GM18508 (cell line): ENCODE data around the gene SLC37A1.
A peak's percentile ranks its signal among the peaks of the same experiment; 100 is the strongest.

ENCODE experiments used
- ATAC-seq: cut with Tn5 transposase; IDR thresholded peaks from one replicate; pipeline ENCODE4 v1.9.1; 2021; ENCODE audit warnings: moderate number of reproducible peaks; ENCODE audit not compliant: insufficient read depth, unreplicated experiment

Gene SLC37A1

GRCh38 chr21:42476388-42477331 is 37.0 kb upstream of the SLC37A1 start:
- no peak for ATAC-seq

GRCh38 chr21:42478504-42478903 is 35.1 kb upstream of the SLC37A1 start:
- no peak for ATAC-seq

GRCh38 chr21:42479582-42479981 is 34.1 kb upstream of the SLC37A1 start:
- ATAC-seq = no peak

GRCh38 chr21:42480736-42481135 is 32.9 kb upstream of the SLC37A1 start:
- no peak for ATAC-seq

GRCh38 chr21:42481169-42481568 is 32.5 kb upstream of the SLC37A1 start:
- no peak for ATAC-seq

DNA sequence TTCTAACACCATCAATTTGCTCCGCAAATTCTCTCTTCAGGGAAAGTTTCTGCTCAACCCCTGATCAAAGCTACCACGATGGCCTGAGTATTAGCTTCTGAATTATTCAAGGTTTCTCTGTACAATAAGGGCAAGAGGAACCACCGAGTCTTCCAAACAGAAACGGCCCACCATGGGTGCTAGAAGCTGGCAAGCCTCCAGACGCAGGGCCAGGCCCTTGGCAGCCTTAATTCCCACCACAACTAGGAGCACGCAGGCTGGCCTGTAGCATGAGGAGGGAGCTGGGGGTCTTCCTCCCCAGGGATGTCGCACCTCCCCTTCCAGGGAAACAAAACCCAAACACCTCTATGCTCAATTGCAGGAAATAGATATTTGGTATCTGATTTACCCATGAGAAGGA is 28.7 kb upstream of the SLC37A1 start:
- ATAC-seq = no peak

DNA sequence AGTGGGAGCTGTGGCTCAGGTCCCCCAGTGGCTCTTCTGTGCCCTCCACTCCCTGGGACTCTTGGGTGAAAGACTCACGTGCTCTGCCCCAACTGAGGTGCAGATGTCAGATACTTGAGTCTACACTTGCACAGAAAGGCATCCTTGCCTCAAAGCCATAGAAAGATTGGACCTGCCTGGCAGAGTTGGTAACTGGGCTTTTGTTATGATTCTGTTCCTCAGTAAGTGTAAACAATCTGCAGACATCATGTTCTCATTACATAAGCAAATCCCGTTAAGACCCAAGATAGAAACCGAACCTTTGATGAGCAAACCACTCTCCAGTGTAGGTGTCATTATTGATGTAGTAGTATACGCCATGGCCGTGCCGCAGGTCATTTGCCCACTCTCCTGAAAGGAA is 27.6 kb upstream of the SLC37A1 start:
- no peak for ATAC-seq

- no peak for ATAC-seq
Measured at GRCh38 chr21:42486531-42486930, 27.1 kb upstream of the SLC37A1 start.

DNA sequence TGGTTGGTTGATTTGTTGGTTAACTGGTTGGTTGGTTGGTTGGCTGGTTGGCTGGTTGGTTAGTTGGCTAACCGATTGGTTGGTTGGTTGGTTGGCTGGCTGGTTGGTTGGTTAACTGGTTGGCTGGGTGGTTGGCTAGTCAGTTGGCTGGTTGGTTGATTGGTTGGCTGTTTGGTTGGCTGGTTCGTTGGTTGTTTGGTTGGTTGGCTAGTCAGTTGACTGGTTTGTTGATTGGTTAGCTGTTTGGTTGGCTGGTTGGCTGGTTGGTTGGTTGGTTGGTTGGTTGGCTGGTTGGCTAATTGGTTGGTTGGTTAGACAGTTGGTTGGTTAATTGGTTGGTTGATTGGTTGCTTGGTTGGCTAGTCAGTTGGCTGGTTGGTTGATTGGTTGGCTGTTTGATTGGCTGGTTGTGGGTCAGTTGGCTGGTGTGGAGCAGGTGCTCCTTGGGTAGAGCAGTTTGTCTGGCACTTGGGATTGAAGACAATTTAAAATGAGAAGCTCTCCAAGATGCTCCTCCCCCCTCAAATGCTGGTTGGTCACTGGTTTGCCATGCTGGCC is 24.6 kb upstream of the SLC37A1 start:
- no peak for ATAC-seq

GRCh38 chr21:42489991-42490390 is 23.7 kb upstream of the SLC37A1 start:
- no peak for ATAC-seq

DNA sequence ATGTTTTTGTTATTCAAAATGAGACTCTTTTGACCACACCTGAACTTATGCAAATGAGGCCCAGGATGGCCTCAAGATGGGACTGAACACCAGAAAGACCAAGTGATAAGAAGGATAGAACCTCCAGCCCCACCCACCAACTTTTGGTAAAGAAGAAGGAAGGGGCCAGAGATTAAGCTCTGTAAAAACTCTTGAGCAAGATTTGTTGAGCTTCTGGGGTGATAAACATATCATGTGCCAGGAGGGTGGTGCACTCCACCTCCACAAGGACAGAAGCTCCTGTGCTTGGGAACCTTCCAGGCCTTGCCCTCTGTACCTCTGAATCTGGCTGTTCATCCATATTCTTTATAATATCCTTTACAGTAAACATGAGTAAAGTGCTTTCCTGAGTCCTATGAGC is 22.9 kb upstream of the SLC37A1 start:
- ATAC-seq = no peak

GRCh38 chr21:42491328-42491727 is 22.3 kb upstream of the SLC37A1 start:
- no peak for ATAC-seq

- ATAC-seq = no peak
Measured at GRCh38 chr21:42492201-42492600, 21.5 kb upstream of the SLC37A1 start.

DNA sequence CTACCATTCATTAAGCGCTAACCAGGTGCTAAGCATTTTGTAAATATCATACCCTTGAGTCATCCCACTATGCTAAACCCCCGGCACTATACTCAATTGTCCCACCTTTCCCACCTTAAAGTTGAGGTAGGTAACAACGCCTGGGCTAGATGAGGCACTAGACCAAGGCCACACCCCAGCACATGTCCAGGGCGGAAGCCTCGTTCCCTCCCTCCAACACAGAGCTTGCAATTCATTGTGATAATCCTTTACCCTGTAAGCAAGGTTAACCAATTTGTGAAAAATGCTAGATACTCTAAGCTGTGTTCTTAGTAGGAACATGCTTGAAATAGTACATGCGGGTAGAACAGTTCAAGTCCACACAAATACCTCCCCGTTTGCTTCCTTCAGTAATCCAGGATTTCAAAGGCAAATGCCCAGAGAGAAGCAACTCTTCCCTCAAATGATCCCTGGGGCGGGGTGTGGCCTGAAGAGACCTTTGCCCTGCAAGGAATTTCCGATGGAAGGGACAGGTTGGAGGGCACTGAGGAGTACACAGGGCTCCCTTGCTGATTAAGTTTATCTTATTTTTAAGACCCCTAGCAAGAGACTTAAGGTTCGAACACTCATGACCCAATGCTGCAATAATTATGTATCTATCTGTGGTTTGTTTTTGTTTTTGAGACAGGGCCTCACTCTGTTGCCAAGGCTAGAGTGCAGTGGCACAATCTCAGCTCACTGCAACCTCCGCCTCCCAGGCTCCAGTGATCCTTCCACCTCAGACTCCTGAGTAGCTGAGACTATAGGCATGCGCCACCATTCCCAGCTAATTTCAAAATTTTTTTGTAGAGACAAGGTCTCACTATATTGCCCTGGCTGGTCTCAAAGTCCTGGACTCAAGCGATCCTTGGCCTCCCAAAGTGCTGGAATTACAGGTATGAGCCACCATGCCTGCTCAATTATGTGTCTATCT is 20.3 kb upstream of the SLC37A1 start:
- no peak for ATAC-seq

- no peak for ATAC-seq
Measured at GRCh38 chr21:42495027-42495426, 18.6 kb upstream of the SLC37A1 start.

GRCh38 chr21:42495765-42496119 is 17.9 kb upstream of the SLC37A1 start:
- no peak for ATAC-seq

DNA sequence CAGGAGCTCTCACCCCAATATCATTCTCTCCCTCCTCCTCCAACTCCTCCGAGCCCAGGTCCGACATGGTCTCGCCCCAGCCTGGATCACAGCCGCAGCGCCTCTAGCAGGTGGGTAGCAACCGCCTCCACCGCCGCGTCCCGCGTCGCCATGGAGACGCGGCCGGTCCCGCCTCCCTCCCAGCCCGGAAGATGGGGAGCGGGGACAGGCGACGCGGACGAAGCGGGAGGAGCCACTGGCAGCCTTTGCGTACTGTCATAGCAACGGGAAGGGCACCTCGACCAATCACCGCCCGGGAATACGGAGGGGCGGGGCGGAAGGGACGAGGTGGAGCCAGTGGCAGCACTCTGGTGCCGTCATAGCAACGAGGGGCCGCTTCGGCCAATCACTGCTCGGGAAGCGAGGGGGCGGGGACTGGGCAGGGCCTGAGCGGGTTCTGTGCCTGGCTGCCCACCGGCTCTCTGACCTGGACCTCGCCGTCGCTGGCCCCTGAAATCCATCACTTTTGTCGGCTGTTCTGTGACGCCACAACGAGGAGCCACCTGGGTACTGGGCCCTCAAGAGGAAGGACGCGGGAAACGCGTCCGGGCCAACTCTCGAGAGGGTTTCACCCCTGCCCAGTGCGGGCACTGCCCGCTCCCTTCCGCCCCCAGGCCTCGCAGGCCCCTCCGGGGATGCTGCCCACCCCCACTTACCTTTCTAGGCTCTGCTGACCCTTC is 17.4 kb upstream of the SLC37A1 start, which contains the start of gene RSPH1:
Gene RSPH1, minus strand, starts transcription at position 105 of the 719 bp plus-strand sequence. Its CDS starts 38 bp downstream, at position 67.
- ATAC-seq = peak; percentile 93

DNA sequence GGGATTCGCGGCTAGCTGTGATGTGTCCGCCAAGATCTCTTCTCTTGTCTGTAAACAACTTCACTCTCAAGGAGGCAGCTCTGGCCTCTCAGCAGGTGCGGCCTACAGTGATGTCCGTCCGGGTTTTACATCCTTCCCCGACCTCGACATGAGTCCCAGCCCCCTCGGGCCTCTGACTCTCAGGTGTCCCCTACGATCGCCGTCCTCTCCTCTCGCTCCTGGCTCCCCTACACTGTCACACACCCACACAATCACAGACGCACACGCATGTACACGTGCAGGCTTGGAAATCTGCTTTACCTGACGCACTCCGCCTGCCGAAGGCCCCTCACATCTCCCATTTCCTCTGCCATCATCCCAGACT is 16.8 kb upstream of the SLC37A1 start:
- no peak for ATAC-seq

DNA sequence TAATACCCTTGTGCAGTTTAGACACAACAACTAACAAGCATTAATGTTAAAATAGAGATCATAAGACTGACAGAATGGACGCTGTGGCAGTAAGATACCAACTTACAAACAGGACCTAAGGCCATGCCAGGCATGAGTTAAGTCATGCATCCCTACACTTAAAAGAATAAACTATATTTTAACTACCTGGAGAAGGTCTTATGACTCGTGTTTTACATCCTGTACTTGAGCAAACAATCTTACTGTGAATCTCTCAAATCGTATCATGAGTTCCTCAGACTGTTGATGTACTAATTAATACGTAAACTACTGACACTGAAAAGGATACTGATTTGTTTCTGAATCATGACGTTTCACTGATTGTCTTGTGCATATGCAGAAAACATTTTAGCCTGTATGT is 15.6 kb upstream of the SLC37A1 start:
- no peak for ATAC-seq

- ATAC-seq = no peak
Measured at GRCh38 chr21:42499444-42500112, 14.1 kb upstream of the SLC37A1 start.
